MG63 (cell line): ENCODE measurements around the gene MS4A15. TPM values are rescaled to one million over a fixed set of nuclear protein-coding genes. Genes with fewer than 3 reads are reported as not detected.

ENCODE experiments used
- DNase-seq: peaks from one replicate; pipeline ENCODE4 v3.0.0-alpha.2; 2020
- H3K27me3 ChIP-seq: fragments of 250-450 bp; sonication (Bioruptor Pico); 2 replicates; pipeline ENCODE4 v1.5.1; 2020; ENCODE audit warnings: mild to moderate bottlenecking, moderate library complexity
- H3K36me3 ChIP-seq: fragments of 250-450 bp; sonication (Bioruptor Pico); 2 replicates; pipeline ENCODE4 v1.5.1; 2020; ENCODE audit warnings: mild to moderate bottlenecking, moderate library complexity
- H3K4me3 ChIP-seq: fragments of 250-450 bp; sonication (Bioruptor Pico); 2 replicates; pipeline ENCODE4 v1.5.1; 2020; ENCODE audit warnings: mild to moderate bottlenecking, moderate library complexity
- H3K9me3 ChIP-seq: fragments of 250-450 bp; sonication (Bioruptor Pico); 2 replicates; pipeline ENCODE4 v1.5.1; 2020; ENCODE audit warnings: mild to moderate bottlenecking, moderate library complexity
- total RNA-seq: library from RNA; depleted of rRNA; stranded (reverse); fragments of >200 nt; shearing (Covaris generic); gene quantifications from 2 replicates; pipeline ENCODE4 v1.2.3, GENCODE V29; 2014; ENCODE audit warnings: low replicate concordance

MS4A15 gene
- total RNA-seq, 1 experiment from 2014 or later = not detected

DNA sequence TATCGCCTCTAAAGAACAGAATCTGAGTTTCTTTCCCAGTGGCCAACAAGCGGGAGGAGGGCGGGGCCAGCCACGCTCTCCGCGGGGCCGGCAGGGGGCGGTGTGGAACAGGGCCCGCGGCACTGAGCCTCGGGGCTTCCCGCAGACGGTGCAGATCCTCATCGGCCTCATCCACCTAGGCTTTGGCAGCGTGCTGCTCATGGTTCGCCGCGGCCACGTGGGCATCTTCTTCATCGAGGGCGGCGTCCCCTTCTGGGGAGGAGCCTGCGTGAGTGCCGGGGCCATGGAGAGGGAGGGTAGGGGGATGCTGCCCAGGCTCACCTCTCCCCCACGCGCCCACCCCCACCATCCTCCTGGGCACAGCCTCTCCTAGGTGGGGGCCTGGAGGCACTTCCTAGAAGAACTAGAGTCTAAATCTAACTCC lies 10.7 kb downstream of the MS4A15 start:
- no peaks in the 10 kb centered on the region for H3K36me3 ChIP-seq

GRCh38 chr11:60768202-60768601 lies 11.5 kb downstream of the MS4A15 start:
- H3K4me3 ChIP-seq = no peak overlapping the region
- no peak for DNase-seq
- H3K36me3 ChIP-seq = no peaks in the 10 kb centered on the region
- no peaks in the 10 kb centered on the region for H3K27me3 ChIP-seq
- H3K9me3 ChIP-seq = no peaks in the 10 kb centered on the region

More for the DNA sequence above, 10.7 kb downstream of the MS4A15 start:
- Histone ChIP-seq H3K27me3 (no peaks in the 10 kb centered on the region), H3K9me3 (no peaks in the 10 kb centered on the region), H3K4me3 (0 out of 2 replicates have a peak overlapping the region, but pooled peaks have one; percentile 11)
- DNase-seq = peak; percentile 38

- H3K27me3 ChIP-seq = no peaks in the 10 kb centered on the region
- no peak for DNase-seq
- H3K36me3 ChIP-seq = no peaks in the 10 kb centered on the region
- no peak overlapping the region for H3K4me3 ChIP-seq
- no peaks in the 10 kb centered on the region for H3K9me3 ChIP-seq
These were observed 12.6 kb downstream of the MS4A15 start for GRCh38 chr11:60769273-60769672.

DNA sequence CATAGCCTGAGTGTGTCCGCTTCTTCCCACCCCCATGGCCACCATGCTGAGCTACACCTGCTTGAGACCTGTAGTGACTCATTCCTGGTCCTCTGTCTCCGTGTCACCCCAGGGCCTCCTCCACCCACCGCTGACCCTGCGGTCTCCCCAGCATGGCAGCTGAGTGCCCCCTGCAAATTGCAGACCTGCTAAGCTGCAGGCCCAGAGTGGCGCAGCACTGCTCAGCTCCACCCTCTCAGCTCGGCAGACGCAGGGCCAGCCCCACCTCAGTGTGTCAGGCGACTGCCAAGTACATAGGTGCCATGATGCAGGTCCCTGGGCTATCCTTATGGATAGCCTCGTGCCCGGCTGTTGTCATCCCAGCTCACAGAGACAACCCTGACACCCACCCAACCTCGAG lies 13.1 kb downstream of the MS4A15 start:
- Histone ChIP-seq H3K27me3 (no peaks in the 10 kb centered on the region), H3K36me3 (no peaks in the 10 kb centered on the region), H3K9me3 (no peaks in the 10 kb centered on the region), H3K4me3 (no peak overlapping the region)
- DNase-seq = no peak

- no peaks in the 10 kb centered on the region for H3K36me3 ChIP-seq
- H3K9me3 ChIP-seq = no peaks in the 10 kb centered on the region
- no peak overlapping the region for H3K4me3 ChIP-seq
- no peak for DNase-seq
- no peaks in the 10 kb centered on the region for H3K27me3 ChIP-seq
These were observed 14.5 kb downstream of the MS4A15 start for GRCh38 chr11:60771146-60771545.

DNA sequence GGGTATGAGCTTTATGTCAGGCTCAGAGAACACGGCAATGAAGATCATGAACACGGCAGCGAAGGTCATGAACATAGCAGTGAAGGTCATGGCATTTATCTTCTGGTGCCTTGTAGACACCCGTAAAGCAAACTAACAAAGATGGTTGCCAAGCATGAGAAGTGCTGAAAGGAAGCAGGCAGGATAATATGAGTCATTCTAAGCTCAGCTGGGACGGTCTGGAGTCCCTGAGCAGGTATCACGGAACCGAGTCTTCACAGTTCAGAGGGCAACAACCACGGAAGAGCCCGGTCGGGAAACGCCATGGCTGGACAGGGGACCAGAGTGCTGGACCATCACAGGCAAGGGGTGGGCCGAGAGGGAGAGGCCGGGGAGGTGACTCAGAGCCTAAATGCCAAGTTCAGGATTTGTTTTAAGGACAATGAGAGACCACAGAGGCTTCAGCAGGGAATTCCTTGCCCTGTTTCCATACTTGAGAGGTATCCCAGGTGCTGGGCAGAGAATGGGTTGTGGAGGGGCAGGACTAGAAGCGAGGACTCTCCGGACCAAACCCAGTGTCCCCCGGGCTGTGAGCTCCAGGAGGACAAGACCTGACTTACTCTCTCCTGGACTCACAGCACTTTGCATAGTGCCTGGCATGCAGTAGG lies 15.3 kb downstream of the MS4A15 start:
- DNase-seq = no peak
- H3K9me3 ChIP-seq = no peaks in the 10 kb centered on the region
- H3K27me3 ChIP-seq = no peaks in the 10 kb centered on the region
- H3K4me3 ChIP-seq = no peak overlapping the region
- no peaks in the 10 kb centered on the region for H3K36me3 ChIP-seq

- no peaks in the 10 kb centered on the region for H3K27me3 ChIP-seq
- H3K9me3 ChIP-seq = no peaks in the 10 kb centered on the region
- no peak for DNase-seq
- H3K4me3 ChIP-seq = no peak overlapping the region
- H3K36me3 ChIP-seq = no peaks in the 10 kb centered on the region
These were observed 16.0 kb downstream of the MS4A15 start for GRCh38 chr11:60772666-60773065.

DNA sequence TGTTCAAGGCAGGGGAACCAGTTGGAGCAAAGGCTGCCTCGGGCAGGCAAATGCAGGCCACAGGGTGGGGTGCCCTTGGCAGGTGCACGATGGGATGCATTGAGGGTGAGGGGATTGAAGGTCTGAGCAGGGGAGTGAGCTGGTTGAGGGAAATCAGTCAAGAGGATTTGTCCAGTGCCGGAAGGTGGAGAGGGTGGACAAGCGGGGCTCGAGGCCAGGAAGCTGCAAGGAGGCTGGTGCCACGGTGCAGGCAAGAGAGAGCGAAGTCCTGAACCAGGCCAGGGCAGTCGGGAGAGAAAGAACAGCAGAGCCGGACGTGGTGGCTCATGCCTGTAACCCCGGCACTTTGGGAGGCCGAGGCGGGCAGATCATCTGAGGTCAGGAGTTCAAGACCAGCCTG lies 18.1 kb downstream of the MS4A15 start:
- no peaks in the 10 kb centered on the region for H3K9me3 ChIP-seq
- no peak for DNase-seq
- no peaks in the 10 kb centered on the region for H3K27me3 ChIP-seq
- no peaks in the 10 kb centered on the region for H3K36me3 ChIP-seq
- no peak overlapping the region for H3K4me3 ChIP-seq

- H3K9me3 ChIP-seq = no peaks in the 10 kb centered on the region
- no peak overlapping the region for H3K4me3 ChIP-seq
- no peaks in the 10 kb centered on the region for H3K36me3 ChIP-seq
- no peaks in the 10 kb centered on the region for H3K27me3 ChIP-seq
- peak; percentile 67 for DNase-seq
These were observed 18.8 kb downstream of the MS4A15 start for GRCh38 chr11:60775420-60775961.

GRCh38 chr11:60776167-60776566 lies 19.5 kb downstream of the MS4A15 start:
- no peaks in the 10 kb centered on the region for H3K36me3 ChIP-seq
- no peaks in the 10 kb centered on the region for H3K9me3 ChIP-seq
- no peak for DNase-seq
- H3K27me3 ChIP-seq = no peaks in the 10 kb centered on the region
- H3K4me3 ChIP-seq = no peak overlapping the region

DNA sequence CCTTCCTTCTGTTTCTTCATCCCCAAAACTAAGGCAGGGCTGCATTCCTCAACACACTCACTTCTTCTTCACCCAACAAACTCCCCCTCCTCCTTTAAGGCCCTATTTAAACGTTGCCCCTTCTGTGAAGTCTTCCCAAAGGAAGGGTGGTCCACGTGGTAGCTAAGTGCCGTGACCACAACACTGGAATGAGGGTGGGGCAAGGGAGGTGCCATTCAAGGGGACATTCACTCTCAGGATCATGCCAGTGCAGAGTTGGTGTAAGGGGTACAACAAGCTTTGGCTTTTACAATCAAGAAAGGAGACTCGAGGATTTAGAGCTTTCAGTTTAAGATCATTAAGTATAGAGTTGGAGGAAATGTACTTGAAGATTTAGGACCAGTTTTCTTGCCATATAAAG lies 20.4 kb downstream of the MS4A15 start:
- no peak for DNase-seq
- Histone ChIP-seq H3K4me3 (no peak overlapping the region), H3K27me3 (no peaks in the 10 kb centered on the region), H3K36me3 (no peaks in the 10 kb centered on the region), H3K9me3 (no peaks in the 10 kb centered on the region)

GRCh38 chr11:60777572-60777971 lies 20.9 kb downstream of the MS4A15 start:
- peak; percentile 15 for DNase-seq
- Histone ChIP-seq H3K27me3 (no peaks in the 10 kb centered on the region), H3K4me3 (no peak overlapping the region), H3K9me3 (no peaks in the 10 kb centered on the region), H3K36me3 (no peaks in the 10 kb centered on the region)

GRCh38 chr11:60780065-60780464 lies 23.4 kb downstream of the MS4A15 start:
- H3K9me3 ChIP-seq = no peaks in the 10 kb centered on the region
- no peaks in the 10 kb centered on the region for H3K36me3 ChIP-seq
- no peak overlapping the region for H3K4me3 ChIP-seq
- no peaks in the 10 kb centered on the region for H3K27me3 ChIP-seq
- DNase-seq = no peak

- Histone ChIP-seq H3K36me3 (no peaks in the 10 kb centered on the region), H3K4me3 (no peak overlapping the region), H3K27me3 (no peaks in the 10 kb centered on the region), H3K9me3 (no peaks in the 10 kb centered on the region)
- DNase-seq = no peak
These were observed 24.1 kb downstream of the MS4A15 start for GRCh38 chr11:60780774-60781173.

DNA sequence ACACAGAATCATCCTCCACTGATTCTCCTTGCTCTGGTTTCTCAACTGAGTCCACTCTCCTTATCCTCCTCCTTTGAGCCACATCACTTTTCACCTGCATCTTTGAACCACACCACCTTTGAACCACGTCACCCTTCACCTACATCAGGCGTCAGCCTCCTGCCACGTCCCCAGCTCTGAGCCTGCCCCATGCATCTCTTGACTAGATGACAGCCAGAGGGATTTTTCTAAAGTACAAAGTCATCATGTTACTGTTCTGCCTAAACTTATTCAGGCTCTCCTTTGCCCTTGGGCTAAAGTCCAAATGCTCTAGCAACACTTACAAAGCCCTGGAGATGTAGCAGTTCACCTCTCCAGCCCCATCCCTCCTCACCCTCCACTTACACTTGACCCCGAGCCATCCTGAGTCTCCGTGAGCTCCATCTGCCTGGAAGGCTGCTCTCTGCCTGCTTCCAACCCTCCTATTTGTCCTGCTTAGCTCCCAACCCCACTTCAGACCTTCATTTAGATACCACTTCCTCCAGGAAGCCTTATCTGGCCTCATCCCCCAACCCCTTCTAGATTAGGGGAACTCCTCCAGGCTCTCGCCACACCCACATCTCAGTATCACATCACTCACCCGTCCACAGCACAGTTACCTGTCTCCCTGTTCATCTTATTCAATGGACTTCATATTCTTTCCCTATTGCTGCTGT lies 24.8 kb downstream of the MS4A15 start:
- no peaks in the 10 kb centered on the region for H3K27me3 ChIP-seq
- no peaks in the 10 kb centered on the region for H3K9me3 ChIP-seq
- no peak for DNase-seq
- H3K4me3 ChIP-seq = no peak overlapping the region
- H3K36me3 ChIP-seq = no peaks in the 10 kb centered on the region

GRCh38 chr11:60781981-60782316 lies 25.3 kb downstream of the MS4A15 start:
- Histone ChIP-seq H3K9me3 (no peaks in the 10 kb centered on the region), H3K4me3 (no peak overlapping the region), H3K36me3 (no peaks in the 10 kb centered on the region), H3K27me3 (no peaks in the 10 kb centered on the region)
- DNase-seq = no peak

GRCh38 chr11:60782393-60783140 lies 25.9 kb downstream of the MS4A15 start:
- DNase-seq = no peak
- no peak overlapping the region for H3K4me3 ChIP-seq

More at GRCh38 chr11:60782393-60783140, 25.9 kb downstream of the MS4A15 start:
- Histone ChIP-seq H3K36me3 (no peaks in the 10 kb centered on the region), H3K9me3 (no peaks in the 10 kb centered on the region), H3K27me3 (no peaks in the 10 kb centered on the region)
